Neural progenitor cell (in vitro differentiated cells): Measurements from ENCODE around the gene FN3K.

ENCODE experiments used
- EZH2phosphoT487 ChIP-seq: fragments of 200-600 bp; sonication (generic); IDR thresholded peaks from 2 replicates; pipeline ENCODE4 v1.6.1; 2017; ENCODE audit warnings: antibody characterized with exemption
- TF ChIP-seq, protein P1 (sequence below): fragments of 200-600 bp; sonication (generic); IDR thresholded peaks from 2 replicates; pipeline ENCODE4 v1.5.1; 2017; ENCODE audit warnings: antibody characterized with exemption, mild to moderate bottlenecking

DNA sequence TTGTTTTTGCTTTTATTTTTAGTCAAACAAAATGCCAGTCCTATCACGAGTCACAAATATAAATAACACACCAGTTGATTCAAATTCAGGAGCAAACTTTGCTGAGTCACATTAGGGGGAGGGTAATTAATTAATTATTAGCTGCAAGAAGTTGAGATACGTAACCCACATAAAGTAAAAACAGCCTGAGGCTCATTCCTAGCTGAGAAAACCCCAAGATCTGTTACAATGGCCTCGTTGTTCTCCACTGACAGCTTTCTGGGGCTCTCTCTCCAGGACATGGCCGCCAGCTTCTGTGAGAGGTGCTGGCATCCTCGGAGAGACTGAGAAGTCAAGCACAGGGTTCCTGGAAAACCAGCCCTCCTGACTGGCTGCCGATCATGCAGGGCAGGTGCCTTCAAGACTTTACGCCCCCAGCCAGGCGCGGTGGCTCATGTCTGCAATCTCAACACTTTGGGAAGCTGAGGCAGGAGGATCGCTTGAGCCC lies 48.0 kb upstream of the FN3K start:
- TF ChIP-seq, protein P1, sequence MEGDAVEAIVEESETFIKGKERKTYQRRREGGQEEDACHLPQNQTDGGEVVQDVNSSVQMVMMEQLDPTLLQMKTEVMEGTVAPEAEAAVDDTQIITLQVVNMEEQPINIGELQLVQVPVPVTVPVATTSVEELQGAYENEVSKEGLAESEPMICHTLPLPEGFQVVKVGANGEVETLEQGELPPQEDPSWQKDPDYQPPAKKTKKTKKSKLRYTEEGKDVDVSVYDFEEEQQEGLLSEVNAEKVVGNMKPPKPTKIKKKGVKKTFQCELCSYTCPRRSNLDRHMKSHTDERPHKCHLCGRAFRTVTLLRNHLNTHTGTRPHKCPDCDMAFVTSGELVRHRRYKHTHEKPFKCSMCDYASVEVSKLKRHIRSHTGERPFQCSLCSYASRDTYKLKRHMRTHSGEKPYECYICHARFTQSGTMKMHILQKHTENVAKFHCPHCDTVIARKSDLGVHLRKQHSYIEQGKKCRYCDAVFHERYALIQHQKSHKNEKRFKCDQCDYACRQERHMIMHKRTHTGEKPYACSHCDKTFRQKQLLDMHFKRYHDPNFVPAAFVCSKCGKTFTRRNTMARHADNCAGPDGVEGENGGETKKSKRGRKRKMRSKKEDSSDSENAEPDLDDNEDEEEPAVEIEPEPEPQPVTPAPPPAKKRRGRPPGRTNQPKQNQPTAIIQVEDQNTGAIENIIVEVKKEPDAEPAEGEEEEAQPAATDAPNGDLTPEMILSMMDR = no peak
- TF ChIP-seq EZH2phosphoT487 = no peak
